Kidney (tissue), 14 donors: Measurements from ENCODE around the gene BARHL1. TPM values are rescaled to one million over a fixed set of nuclear protein-coding genes. Genes with fewer than 3 reads are reported as not detected.

ENCODE experiments used
- DNase-seq, 5 donors: peaks; one replicate each; pipeline ENCODE4 v3.0.0-alpha.2; 2013 to 2020
- FAIRE-seq: peaks from 2 replicates; lab custom pipeline; 2012; peaks lifted over from hg19 to GRCh38; lab: Jason Lieb, UNC
- H3K27ac ChIP-seq, 2 donors: one replicate each; pipeline ENCODE4 v1.7.0; 2013; ENCODE audit warnings: low read depth in 2 of 2, low read length in 2 of 2, inconsistent platforms in 1 of 2
- H3K27me3 ChIP-seq: one replicate; pipeline ENCODE4 v1.7.1; 2013; ENCODE audit warnings: low read length, inconsistent platforms; ENCODE audit not compliant: control insufficient read depth, insufficient read depth
- H3K36me3 ChIP-seq, 3 donors: one replicate each; pipeline versions ENCODE4 v1.7.0 to v1.7.1; 2013; ENCODE audit warnings: low read length in 3 of 3, control low read depth in 1 of 3, inconsistent platforms in 1 of 3; ENCODE audit not compliant: insufficient read depth in 3 of 3, control insufficient read depth in 2 of 3
- H3K4me1 ChIP-seq, 3 donors: one replicate each; pipeline versions ENCODE4 v1.7.0 to v1.7.1; 2013; ENCODE audit warnings: low read length in 3 of 3, inconsistent platforms in 1 of 3, low read depth in 1 of 3; ENCODE audit not compliant: control insufficient read depth in 2 of 3, insufficient read depth in 2 of 3
- H3K4me3 ChIP-seq, 3 donors: one replicate each; pipeline versions ENCODE4 v1.7.0 to v1.8.1; 2013; ENCODE audit warnings: low read length in 3 of 3, control low read depth in 1 of 3, inconsistent platforms in 1 of 3
- H3K9ac ChIP-seq, 3 donors: one replicate each; pipeline versions ENCODE4 v1.7.0 to v1.7.1; 2013; ENCODE audit warnings: low read length in 3 of 3, control low read depth in 1 of 3, inconsistent platforms in 1 of 3
- H3K9me3 ChIP-seq, 3 donors: one replicate each; pipeline versions ENCODE4 v1.7.0 to v1.7.1; 2013; ENCODE audit warnings: low read length in 3 of 3, control low read depth in 1 of 3, inconsistent platforms in 1 of 3; ENCODE audit not compliant: control insufficient read depth in 2 of 3, insufficient read depth in 1 of 3
- intact Hi-C: fragments of 100-400 bp; cut with DNase I; formaldehyde crosslinking; loops from one replicate; pipeline ENCODE4 v1.11.1; 2022
- polyA plus RNA-seq: library from polyadenylated mRNA; stranded (reverse); fragments of 350-450 nt; fragmentation: Illumina TruSeq; extraction: RNeasy Lipid Tissue Mini Kit (QIAGEN cat#74804); gene quantifications from one replicate; pipeline ENCODE4 v1.2.3, GENCODE V29; 2014; ENCODE audit warnings: low read depth, low replicate concordance; ENCODE audit not compliant: insufficient read depth
- total RNA-seq: library from RNA; stranded (reverse); fragmentation: NEBNext Ultra II Directional; extraction: Animal tissue kit (Norgen Biotek cat#: 25700); gene quantifications from one replicate; pipeline ENCODE4 v1.2.1, GENCODE V29; 2021
- TF ChIP-seq, protein P1 (sequence below): IDR thresholded peaks from 3 replicates; pipeline ENCODE4 v1.5.1; 2012; ENCODE audit warnings: mild to moderate bottlenecking, moderate library complexity, borderline replicate concordance; ENCODE audit not compliant: insufficient read depth; ENCODE audit errors: extremely low read depth
- donor health status: control.
- donor health status: control.
- donor health status: control.
- donor health status: control.
- donor health status: control.
- donor health status: DM: yes; HTN: yes; CAD: no.
- donor health status: Normal renal cell carcinoma (clear cell type).

The BARHL1 gene
- total and polyA plus RNA-seq, 2 donors from 2014 or later = not detected

DNA sequence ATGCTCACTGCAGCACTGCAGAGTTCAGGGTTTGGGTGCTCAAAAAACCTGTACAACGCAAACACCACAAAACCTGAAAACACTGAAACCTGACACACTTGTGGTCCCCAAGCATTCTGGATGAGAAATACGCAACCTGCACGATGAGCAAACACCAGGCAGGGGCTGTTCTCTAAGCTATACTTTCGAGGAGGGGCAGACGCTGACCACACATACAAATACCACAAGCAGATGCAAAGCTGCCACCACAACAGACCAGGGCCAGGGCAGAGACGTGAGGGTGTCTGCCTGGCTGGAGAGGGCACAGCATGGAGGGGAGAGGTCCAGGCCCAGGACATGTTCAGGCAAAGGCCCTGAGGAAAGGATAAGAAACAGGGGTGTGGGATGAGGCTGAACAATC is 23.0 kb downstream of the BARHL1 start:
- no peak for DNase-seq
- intact Hi-C loops = no loop called here
- no peaks in the 10 kb centered on the region for H3K27me3 ChIP-seq
- no peaks in the 10 kb centered on the region for H3K4me1 ChIP-seq
- no peak overlapping the region for H3K27ac ChIP-seq
- H3K4me3 ChIP-seq = no peak overlapping the region
- H3K9me3 ChIP-seq = no peaks in the 10 kb centered on the region
- H3K36me3 ChIP-seq = peaks cover 0 to 21% (median 20%) of the 10 kb centered on the region in 3 donors
- no peak for FAIRE-seq
- TF ChIP-seq, protein P1, sequence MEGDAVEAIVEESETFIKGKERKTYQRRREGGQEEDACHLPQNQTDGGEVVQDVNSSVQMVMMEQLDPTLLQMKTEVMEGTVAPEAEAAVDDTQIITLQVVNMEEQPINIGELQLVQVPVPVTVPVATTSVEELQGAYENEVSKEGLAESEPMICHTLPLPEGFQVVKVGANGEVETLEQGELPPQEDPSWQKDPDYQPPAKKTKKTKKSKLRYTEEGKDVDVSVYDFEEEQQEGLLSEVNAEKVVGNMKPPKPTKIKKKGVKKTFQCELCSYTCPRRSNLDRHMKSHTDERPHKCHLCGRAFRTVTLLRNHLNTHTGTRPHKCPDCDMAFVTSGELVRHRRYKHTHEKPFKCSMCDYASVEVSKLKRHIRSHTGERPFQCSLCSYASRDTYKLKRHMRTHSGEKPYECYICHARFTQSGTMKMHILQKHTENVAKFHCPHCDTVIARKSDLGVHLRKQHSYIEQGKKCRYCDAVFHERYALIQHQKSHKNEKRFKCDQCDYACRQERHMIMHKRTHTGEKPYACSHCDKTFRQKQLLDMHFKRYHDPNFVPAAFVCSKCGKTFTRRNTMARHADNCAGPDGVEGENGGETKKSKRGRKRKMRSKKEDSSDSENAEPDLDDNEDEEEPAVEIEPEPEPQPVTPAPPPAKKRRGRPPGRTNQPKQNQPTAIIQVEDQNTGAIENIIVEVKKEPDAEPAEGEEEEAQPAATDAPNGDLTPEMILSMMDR = no peak
- H3K9ac ChIP-seq = no peak overlapping the region

- Histone ChIP-seq H3K36me3 (peaks cover 0 to 19% (median 15%) of the 10 kb centered on the region in 3 donors), H3K4me1 (no peaks in the 10 kb centered on the region), H3K27ac (no peak overlapping the region), H3K9ac (no peak overlapping the region), H3K9me3 (no peaks in the 10 kb centered on the region), H3K4me3 (no peak overlapping the region), H3K27me3 (no peaks in the 10 kb centered on the region)
- intact Hi-C loops = no loop called here
- DNase-seq = no peak
- TF ChIP-seq, protein P1 = no peak
- FAIRE-seq = no peak
Measured at GRCh38 chr9:132606066-132606465, 23.7 kb downstream of the BARHL1 start.

GRCh38 chr9:132609184-132609583 is 26.8 kb downstream of the BARHL1 start:
- no peak overlapping the region for H3K9ac ChIP-seq
- no peaks in the 10 kb centered on the region for H3K4me1 ChIP-seq
- no peak overlapping the region for H3K4me3 ChIP-seq
- FAIRE-seq (no peak), DNase-seq (no peak)
- H3K27ac ChIP-seq = no peak overlapping the region
- H3K27me3 ChIP-seq = no peaks in the 10 kb centered on the region
- H3K9me3 ChIP-seq = no peaks in the 10 kb centered on the region
- intact Hi-C loops = no loop called here
- TF ChIP-seq, protein P1 = no peak
- H3K36me3 ChIP-seq = peaks cover 2 to 20% (median 17%) of the 10 kb centered on the region in 3 donors

GRCh38 chr9:132609829-132610228 is 27.4 kb downstream of the BARHL1 start:
- H3K9me3 ChIP-seq = no peaks in the 10 kb centered on the region
- H3K27ac ChIP-seq = no peak overlapping the region
- FAIRE-seq (no peak), DNase-seq (no peak)
- TF ChIP-seq, protein P1 = no peak
- H3K4me1 ChIP-seq = no peaks in the 10 kb centered on the region
- peaks cover 2 to 25% (median 17%) of the 10 kb centered on the region in 3 donors for H3K36me3 ChIP-seq
- intact Hi-C loops = no loop called here
- no peaks in the 10 kb centered on the region for H3K27me3 ChIP-seq
- H3K4me3 ChIP-seq = no peak overlapping the region
- no peak overlapping the region for H3K9ac ChIP-seq
